GM12873 (cell line): ENCODE measurements around the gene CPT1A.

Source experiments
- CTCF ChIP-seq: IDR thresholded peaks from 2 replicates; pipeline ENCODE4 v1.5.1; 2012; ENCODE audit warnings: low read depth, mild to moderate bottlenecking, moderate library complexity, low read length, control low read depth; ENCODE audit not compliant: insufficient read depth; ENCODE audit errors: missing control alignments

The CPT1A gene

GRCh38 chr11:68773521-68774193, 68.1 kb downstream of the CPT1A start:
- no peak for TF ChIP-seq CTCF

- TF ChIP-seq CTCF: no peak
Observed at GRCh38 chr11:68772936-68773335, 68.8 kb downstream of the CPT1A start.

GRCh38 chr11:68770781-68771180, 70.9 kb downstream of the CPT1A start:
- no peak for TF ChIP-seq CTCF

GRCh38 chr11:68767672-68768071, 74.0 kb downstream of the CPT1A start:
- TF ChIP-seq CTCF: no peak

GRCh38 chr11:68766786-68767185, 74.9 kb downstream of the CPT1A start:
- no peak for TF ChIP-seq CTCF

GRCh38 chr11:68764746-68765145, 77.0 kb downstream of the CPT1A start:
- no peak for TF ChIP-seq CTCF

GRCh38 chr11:68763926-68764657, 77.6 kb downstream of the CPT1A start:
- TF ChIP-seq CTCF: peak; percentile 13
